ENCODE results near the gene GRB10. TPM values are rescaled to one million over a fixed set of nuclear protein-coding genes. Genes with fewer than 3 reads are reported as not detected.

The GRB10 gene
- total RNA-seq, 1 experiment from 2014 or later: 68.2 TPM

- no peaks in the 10 kb centered on the region for H3K9me3 Mint-ChIP-seq (ENCODE audit: unreplicated experiment)
- CTCF ChIA-PET: interaction anchor here (0.6 to 0.9 kb wide), 4 partner anchors 10 to 653 kb away, joined by 3 to 4 read pairs (median 4); no protein-coding TSS in a partner anchor
These were observed 34.2 kb downstream of the GRB10 start for GRCh38 chr7:50748472-50748871.

GRCh38 chr7:50745835-50746234 lies 36.9 kb downstream of the GRB10 start:
- no peak for DNase-seq (ENCODE audit: unreplicated experiment)
- peaks cover 13% of the 10 kb centered on the region for H3K36me3 Mint-ChIP-seq (ENCODE audit: insufficient read depth, unreplicated experiment)
- TF ChIP-seq, protein P1, sequence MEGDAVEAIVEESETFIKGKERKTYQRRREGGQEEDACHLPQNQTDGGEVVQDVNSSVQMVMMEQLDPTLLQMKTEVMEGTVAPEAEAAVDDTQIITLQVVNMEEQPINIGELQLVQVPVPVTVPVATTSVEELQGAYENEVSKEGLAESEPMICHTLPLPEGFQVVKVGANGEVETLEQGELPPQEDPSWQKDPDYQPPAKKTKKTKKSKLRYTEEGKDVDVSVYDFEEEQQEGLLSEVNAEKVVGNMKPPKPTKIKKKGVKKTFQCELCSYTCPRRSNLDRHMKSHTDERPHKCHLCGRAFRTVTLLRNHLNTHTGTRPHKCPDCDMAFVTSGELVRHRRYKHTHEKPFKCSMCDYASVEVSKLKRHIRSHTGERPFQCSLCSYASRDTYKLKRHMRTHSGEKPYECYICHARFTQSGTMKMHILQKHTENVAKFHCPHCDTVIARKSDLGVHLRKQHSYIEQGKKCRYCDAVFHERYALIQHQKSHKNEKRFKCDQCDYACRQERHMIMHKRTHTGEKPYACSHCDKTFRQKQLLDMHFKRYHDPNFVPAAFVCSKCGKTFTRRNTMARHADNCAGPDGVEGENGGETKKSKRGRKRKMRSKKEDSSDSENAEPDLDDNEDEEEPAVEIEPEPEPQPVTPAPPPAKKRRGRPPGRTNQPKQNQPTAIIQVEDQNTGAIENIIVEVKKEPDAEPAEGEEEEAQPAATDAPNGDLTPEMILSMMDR (IDR thresholded peaks at IDR 0.05; ENCODE audit: unreplicated experiment): no peak
- CTCF ChIA-PET: interaction anchor here (0.7 kb wide), 1 partner anchor 823 kb away, joined by 3 read pairs; no protein-coding TSS in a partner anchor
- H3K9me3 Mint-ChIP-seq (ENCODE audit: unreplicated experiment): no peaks in the 10 kb centered on the region
- H3K27me3 Mint-ChIP-seq (ENCODE audit: insufficient read depth, unreplicated experiment): no peaks in the 10 kb centered on the region
- no peak overlapping the region for H3K27ac Mint-ChIP-seq (ENCODE audit: low read depth, unreplicated experiment)
- peaks cover 4% of the 10 kb centered on the region for H3K4me1 Mint-ChIP-seq (ENCODE audit: insufficient read depth, unreplicated experiment)
- POLR2A ChIA-PET: no interaction called here
- no TSS peak for BruUV-seq (replicated peaks)
- intact Hi-C loops (cut with micrococcal nuclease): no loop called here
- H3K4me3 Mint-ChIP-seq (ENCODE audit: unreplicated experiment): no peak overlapping the region

More at GRCh38 chr7:50748472-50748871, 34.2 kb downstream of the GRB10 start:
- H3K4me1 Mint-ChIP-seq (ENCODE audit: insufficient read depth, unreplicated experiment): no peaks in the 10 kb centered on the region
- DNase-seq (ENCODE audit: unreplicated experiment): no peak
- no peaks in the 10 kb centered on the region for H3K27me3 Mint-ChIP-seq (ENCODE audit: insufficient read depth, unreplicated experiment)
- peaks cover 19% of the 10 kb centered on the region for H3K36me3 Mint-ChIP-seq (ENCODE audit: insufficient read depth, unreplicated experiment)
- POLR2A ChIA-PET: no interaction called here
- intact Hi-C loops (cut with micrococcal nuclease): no loop called here
- TF ChIP-seq, protein P1 (IDR thresholded peaks at IDR 0.05; ENCODE audit: unreplicated experiment): no peak
- BruUV-seq (replicated peaks): no TSS peak
- H3K4me3 Mint-ChIP-seq (ENCODE audit: unreplicated experiment): no peak overlapping the region
- H3K27ac Mint-ChIP-seq (ENCODE audit: low read depth, unreplicated experiment): no peak overlapping the region

- no peak for DNase-seq (ENCODE audit: unreplicated experiment)
- peaks cover 6% of the 10 kb centered on the region for H3K4me1 Mint-ChIP-seq (ENCODE audit: insufficient read depth, unreplicated experiment)
- no peak overlapping the region for H3K27ac Mint-ChIP-seq (ENCODE audit: low read depth, unreplicated experiment)
- H3K36me3 Mint-ChIP-seq (ENCODE audit: insufficient read depth, unreplicated experiment): peaks cover 16% of the 10 kb centered on the region
- no TSS peak for BruUV-seq (replicated peaks)
- ChIA-PET CTCF (no interaction called here), POLR2A (no interaction called here)
- intact Hi-C loops (cut with micrococcal nuclease): no loop called here
- no peak overlapping the region for H3K4me3 Mint-ChIP-seq (ENCODE audit: unreplicated experiment)
- TF ChIP-seq, protein P1 (IDR thresholded peaks at IDR 0.05; ENCODE audit: unreplicated experiment): no peak
- H3K9me3 Mint-ChIP-seq (ENCODE audit: unreplicated experiment): no peaks in the 10 kb centered on the region
- H3K27me3 Mint-ChIP-seq (ENCODE audit: insufficient read depth, unreplicated experiment): no peaks in the 10 kb centered on the region
These were observed 37.4 kb downstream of the GRB10 start for GRCh38 chr7:50745336-50745735.

DNA sequence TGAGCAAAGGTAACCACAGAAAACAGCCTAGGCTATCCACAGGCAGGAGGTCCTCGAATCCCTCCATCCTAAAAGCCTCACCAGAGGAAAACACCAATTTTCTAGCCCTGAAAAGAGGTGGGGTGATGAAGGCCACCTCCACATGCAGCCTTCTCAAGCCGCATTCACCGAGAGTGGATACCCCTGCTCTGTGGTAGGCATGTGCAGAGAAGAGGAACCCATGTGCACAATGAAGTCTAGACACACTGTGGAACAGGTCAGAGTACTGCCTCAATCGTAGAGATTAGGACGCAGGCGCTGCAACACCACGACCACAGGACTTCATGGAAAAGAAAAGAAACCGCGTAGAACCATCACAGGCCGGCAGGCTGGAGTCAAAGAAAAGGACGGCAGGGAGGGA lies 38.8 kb downstream of the GRB10 start:
- no TSS peak for BruUV-seq (replicated peaks)
- H3K9me3 Mint-ChIP-seq (ENCODE audit: unreplicated experiment): no peaks in the 10 kb centered on the region
- H3K4me1 Mint-ChIP-seq (ENCODE audit: insufficient read depth, unreplicated experiment): peaks cover 16% of the 10 kb centered on the region
- intact Hi-C loops (cut with micrococcal nuclease): no loop called here
- ChIA-PET POLR2A (no interaction called here), CTCF (no interaction called here)
- no peak overlapping the region for H3K4me3 Mint-ChIP-seq (ENCODE audit: unreplicated experiment)
- TF ChIP-seq, protein P1 (IDR thresholded peaks at IDR 0.05; ENCODE audit: unreplicated experiment): no peak
- no peak overlapping the region for H3K27ac Mint-ChIP-seq (ENCODE audit: low read depth, unreplicated experiment)
- peaks cover 16% of the 10 kb centered on the region for H3K36me3 Mint-ChIP-seq (ENCODE audit: insufficient read depth, unreplicated experiment)
- no peaks in the 10 kb centered on the region for H3K27me3 Mint-ChIP-seq (ENCODE audit: insufficient read depth, unreplicated experiment)
- no peak for DNase-seq (ENCODE audit: unreplicated experiment)
